Measurements from ENCODE around the gene MLPH.

- TF ChIP-seq POLR2A (IDR thresholded peaks at IDR 0.05; ENCODE audit: low read depth, low read length) = no peak
- TF ChIP-seq POLR2AphosphoS5 (IDR thresholded peaks at IDR 0.05; ENCODE audit: low read depth, low read length) = no peak
- TF ChIP-seq TAF1 (IDR thresholded peaks at IDR 0.05; ENCODE audit: low read depth, low read length) = no peak
- TF ChIP-seq POU2F2 (IDR thresholded peaks at IDR 0.05; ENCODE audit: low read depth, low read length) = no peak
- TF ChIP-seq PAX5 (IDR thresholded peaks at IDR 0.05; ENCODE audit: insufficient read depth, low read length, severe bottlenecking) = no peak
These were observed 3.7 kb downstream of the MLPH start for GRCh38 chr2:237490795-237491194.
